HG03457 (cell line): ENCODE results near the gene DSCAML1.

Source experiments
- ATAC-seq: cut with Tn5 transposase; IDR thresholded peaks from one replicate; pipeline ENCODE4 v1.9.1; 2021; ENCODE audit warnings: moderate number of reproducible peaks; ENCODE audit not compliant: unreplicated experiment

DSCAML1 gene

GRCh38 chr11:117481885-117482284, 315.1 kb downstream of the DSCAML1 start:
- no peak for ATAC-seq

GRCh38 chr11:117481036-117481435, 316.0 kb downstream of the DSCAML1 start:
- ATAC-seq = no peak

GRCh38 chr11:117480221-117480620, 316.8 kb downstream of the DSCAML1 start:
- ATAC-seq = no peak

GRCh38 chr11:117479372-117479771, 317.6 kb downstream of the DSCAML1 start:
- ATAC-seq = no peak

GRCh38 chr11:117478926-117479325, 318.1 kb downstream of the DSCAML1 start:
- no peak for ATAC-seq

GRCh38 chr11:117478126-117478860, 318.7 kb downstream of the DSCAML1 start:
- ATAC-seq = no peak

- ATAC-seq = no peak
These were observed 319.3 kb downstream of the DSCAML1 start for GRCh38 chr11:117477721-117478120.

- ATAC-seq = no peak
These were observed 320.4 kb downstream of the DSCAML1 start for GRCh38 chr11:117476531-117477142.

GRCh38 chr11:117475716-117476530, 321.1 kb downstream of the DSCAML1 start:
- ATAC-seq = no peak

GRCh38 chr11:117473481-117474091, 323.4 kb downstream of the DSCAML1 start:
- ATAC-seq = no peak

GRCh38 chr11:117471776-117472175, 325.2 kb downstream of the DSCAML1 start:
- no peak for ATAC-seq

GRCh38 chr11:117470576-117470975, 326.4 kb downstream of the DSCAML1 start:
- no peak for ATAC-seq

- no peak for ATAC-seq
These were observed 328.1 kb downstream of the DSCAML1 start for GRCh38 chr11:117468888-117469287.

- no peak for ATAC-seq
These were observed 329.2 kb downstream of the DSCAML1 start for GRCh38 chr11:117467770-117468169.

- ATAC-seq = no peak
These were observed 330.1 kb downstream of the DSCAML1 start for GRCh38 chr11:117466966-117467365.

GRCh38 chr11:117465236-117465997, 331.6 kb downstream of the DSCAML1 start:
- ATAC-seq = no peak

- no peak for ATAC-seq
These were observed 332.2 kb downstream of the DSCAML1 start for GRCh38 chr11:117464778-117465177.

- no peak for ATAC-seq
These were observed 334.2 kb downstream of the DSCAML1 start for GRCh38 chr11:117462864-117463247.

- ATAC-seq = no peak
These were observed 334.7 kb downstream of the DSCAML1 start for GRCh38 chr11:117462183-117462863.
